Activated naive CD4-positive, alpha-beta T cell (primary cell): ENCODE measurements around the gene FADD.

Experiments used
- DNase-seq, 4 experiments: peaks; one replicate each; lab custom pipeline; 2025; lab: John Stamatoyannopoulos, UW

Gene FADD

GRCh38 chr11:70233962-70234361 lies 30.9 kb downstream of the FADD start:
- no peak for DNase-seq

GRCh38 chr11:70240337-70240736 lies 37.2 kb downstream of the FADD start:
- DNase-seq, result no peak

- DNase-seq, result no peak
Observed at GRCh38 chr11:70241709-70242108, 38.6 kb downstream of the FADD start.

- no peak for DNase-seq
Observed at GRCh38 chr11:70242885-70243284, 39.8 kb downstream of the FADD start.

GRCh38 chr11:70243912-70244652 lies 41.0 kb downstream of the FADD start:
- DNase-seq, result no peak

GRCh38 chr11:70244698-70245097 lies 41.6 kb downstream of the FADD start:
- DNase-seq, result no peak

- no peak for DNase-seq
Observed at GRCh38 chr11:70246196-70246595, 43.1 kb downstream of the FADD start.

GRCh38 chr11:70247042-70247709 lies 44.1 kb downstream of the FADD start:
- DNase-seq, result no peak

- DNase-seq, result no peak
Observed at GRCh38 chr11:70247710-70248072, 44.6 kb downstream of the FADD start.

GRCh38 chr11:70250876-70251658 lies 48.0 kb downstream of the FADD start:
- DNase-seq, result no peak

GRCh38 chr11:70251659-70252321 lies 48.7 kb downstream of the FADD start:
- DNase-seq, result no peak

GRCh38 chr11:70252844-70253243 lies 49.7 kb downstream of the FADD start:
- DNase-seq, result no peak

GRCh38 chr11:70255477-70256116 lies 52.5 kb downstream of the FADD start:
- DNase-seq, result no peak
